HG02938 (cell line): ENCODE results near the gene MRPL4.

ENCODE experiments used
- ATAC-seq: cut with Tn5 transposase; IDR thresholded peaks from one replicate; pipeline ENCODE4 v1.9.1; 2021; ENCODE audit warnings: mild to moderate bottlenecking, moderate library complexity; ENCODE audit not compliant: unreplicated experiment

MRPL4 gene

DNA sequence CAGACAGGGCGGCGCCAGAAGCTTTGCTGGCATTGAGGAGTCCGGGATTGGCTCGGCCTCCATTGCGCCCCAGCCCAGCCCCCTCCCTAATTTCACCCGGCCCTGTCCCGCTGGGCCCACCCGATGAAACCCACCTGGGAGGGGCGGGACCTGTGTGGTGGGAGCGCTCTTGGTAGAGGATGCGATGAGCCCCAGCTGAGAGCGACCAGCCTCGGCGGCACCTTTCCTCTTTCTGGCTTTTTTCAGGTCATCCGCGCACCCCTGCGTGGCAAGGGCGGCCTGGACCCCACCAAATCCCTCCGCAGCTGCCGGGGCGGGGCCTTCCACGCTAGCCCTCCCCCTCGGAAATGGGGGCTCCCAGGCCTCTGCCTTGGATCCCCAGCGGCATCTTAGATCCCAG is 57.4 kb downstream of the MRPL4 start, which contains the start of gene ZGLP1:
TSS of gene ZGLP1 (minus strand) at position 393 of the 400 bp plus-strand sequence.
- ATAC-seq = no peak
